Spleen (tissue), 11 donors: Measurements from ENCODE around the gene TUG1. TPM values are rescaled to one million over a fixed set of nuclear protein-coding genes. Genes with fewer than 3 reads are reported as not detected.

Experiments
- DNase-seq: peaks from one replicate; pipeline ENCODE4 v3.0.0-alpha.2; 2020
- H3K27ac ChIP-seq, 8 donors: fragments of 200-600 bp; sonication (generic) in 7 of 8; 1 replicate in 4 of 8; 2 replicates in 4 of 8; pipeline versions ENCODE4 v1.5.0 to v1.8.0; 2016 to 2021; ENCODE audit warnings: inconsistent platforms in 4 of 8, mild to moderate bottlenecking in 4 of 8, moderate library complexity in 1 of 8
- H3K27me3 ChIP-seq, 7 donors: fragments of 200-600 bp; sonication (generic) in 6 of 7; replicated peaks in 1 of 7; 1 replicate in 4 of 7; 2 replicates in 3 of 7; pipeline versions ENCODE4 v1.5.0 to v1.8.0; 2016 to 2021; ENCODE audit warnings: inconsistent platforms in 3 of 7, mild to moderate bottlenecking in 1 of 7
- H3K36me3 ChIP-seq, 6 donors: fragments of 200-600 bp; sonication (generic) in 5 of 6; 1 replicate in 4 of 6; 2 replicates in 2 of 6; pipeline versions ENCODE4 v1.5.0 to v1.8.0; 2016 to 2021; ENCODE audit warnings: inconsistent platforms in 2 of 6
- H3K4me1 ChIP-seq, 6 donors: fragments of 200-600 bp; sonication (generic) in 5 of 6; 1 replicate in 3 of 6; 2 replicates in 3 of 6; pipeline versions ENCODE4 v1.5.0 to v1.8.0; 2016 to 2021; ENCODE audit warnings: inconsistent platforms in 3 of 6
- H3K4me3 ChIP-seq, 8 donors: fragments of 200-600 bp; sonication (generic) in 7 of 8; 1 replicate in 4 of 8; 2 replicates in 4 of 8; pipeline versions ENCODE4 v1.5.0 to v1.8.0; 2016 to 2021; ENCODE audit warnings: inconsistent platforms in 4 of 8, mild to moderate bottlenecking in 4 of 8, moderate library complexity in 2 of 8
- H3K9me3 ChIP-seq, 8 donors: fragments of 200-600 bp; sonication (generic) in 7 of 8; 1 replicate in 4 of 8; 2 replicates in 4 of 8; pipeline versions ENCODE4 v1.5.0 to v1.8.0; 2016 to 2021; ENCODE audit warnings: inconsistent platforms in 4 of 8
- CTCF ChIP-seq, 11 experiments: fragments of 200-600 bp in 7 of 11; fragments of 450-650 bp in 4 of 11; sonication (generic) in 4 of 11; IDR thresholded peaks in 8 of 11; conservative IDR thresholded peaks in 3 of 11; 1 replicate in 7 of 11; 2 replicates in 4 of 11; pipeline versions ENCODE4 v1.4.0 to v1.8.0; 2016 to 2021; ENCODE audit warnings: antibody characterized with exemption in 11 of 11, inconsistent platforms in 4 of 11, mild to moderate bottlenecking in 1 of 11
- POLR2A ChIP-seq, 3 donors: fragments of 450-650 bp; IDR thresholded peaks; one replicate each; pipeline ENCODE4 v1.5.1; 2017; ENCODE audit warnings: antibody characterized with exemption in 3 of 3, mild to moderate bottlenecking in 1 of 3
- POLR2AphosphoS5 ChIP-seq, 3 donors: sonication (generic); formaldehyde crosslinking; IDR thresholded peaks; one replicate each; pipeline ENCODE4 v1.5.1; 2017; ENCODE audit warnings: antibody characterized with exemption in 3 of 3
- WGBS, 5 donors: extraction: QIAGEN DNeasy Blood & Tissue Kit in 3 of 5; methylation state at CpG; one replicate each; pipeline versions ENCODE4 v1.1.5 to v1.1.7; 2013 to 2018; 5-methylcytosine and 5-hydroxymethylcytosine counted together
- intact Hi-C: fragments of 100-400 bp; cut with DNase I; formaldehyde crosslinking; loops from one replicate; pipeline ENCODE4 v1.15.0; 2023; ENCODE audit warnings: low total_unique reads
- polyA plus RNA-seq, 3 donors: library from polyadenylated mRNA; stranded (reverse); fragments of 200-250 nt; gene quantifications; one replicate each; pipeline ENCODE4 v1.2.1, GENCODE V29; 2013
- total RNA-seq, 7 donors: library from RNA; depleted of rRNA in 3 of 7; stranded (reverse); fragments of >200 nt in 3 of 7; fragmentation: NEBNext Ultra II Directional in 4 of 7; extraction: Animal tissue kit (Norgen Biotek cat#: 25700) in 4 of 7; gene quantifications; one replicate each; pipeline versions ENCODE4 v1.1.0 to v1.2.1, GENCODE V29; 2016 to 2021
- donor health status: healthy with polysubstance abuse.
- donor health status: DM: no; HTN: no; CAD: no; lungs with moderate emphysema.
- donor health status: DM: no; HTN: no; CAD: no.
- donor health status: Bipolar disorder and iron deficiency.
- donor health status: healthy.
- donor health status: DM: no; HTN: no; CAD: no.
- donor health status: DM: yes; HTN: yes; CAD: no.

TUG1 gene
- total and polyA plus RNA-seq, 10 donors = 23.3 to 127 (median 85.0) TPM

DNA sequence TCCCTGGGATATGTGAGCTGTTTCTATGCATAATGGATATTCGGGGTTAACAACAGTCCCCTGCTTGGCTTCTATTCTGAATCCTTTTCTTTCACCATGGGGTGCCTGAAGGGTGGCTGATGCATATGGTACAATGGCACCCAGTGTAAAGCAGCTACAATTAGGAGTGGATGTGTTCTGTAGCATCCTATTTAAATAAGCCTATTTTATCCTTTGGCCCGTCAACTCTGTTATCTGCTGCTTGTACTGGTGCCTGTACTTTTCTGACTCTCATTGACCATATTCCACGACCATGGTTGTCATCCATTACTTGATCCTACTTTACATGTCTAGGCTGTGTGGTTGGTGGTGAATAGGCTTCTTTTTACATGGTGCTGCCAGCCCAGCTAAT is 1.3 kb downstream of the TUG1 start:
- H3K36me3 ChIP-seq = peaks cover 2 to 51% (median 38%) of the 10 kb centered on the region in 6 donors
- H3K9me3 ChIP-seq = peaks cover 0 to 71% (median 54%) of the 10 kb centered on the region in 8 donors
- no peak for TF ChIP-seq POLR2AphosphoS5 (IDR thresholded peaks at IDR 0.05)
- no peak for DNase-seq
- peaks cover 18 to 69% (median 45%) of the 10 kb centered on the region in 6 donors for H3K4me1 ChIP-seq
- H3K27ac ChIP-seq = peak overlapping the region in 5 of 8 donors; percentile 95 to 98 (median 98)
- no peaks in the 10 kb centered on the region for H3K27me3 ChIP-seq
- intact Hi-C loops = no loop called here
- WGBS, 5 donors = 68 to 79% (median 73%) methylated on average over 3 of the region's 3 CpGs
- H3K4me3 ChIP-seq = peak overlapping the region; percentile 74 to 91 (median 84)

GRCh38 chr22:30978304-30978962 is 9.4 kb downstream of the TUG1 start:
- H3K4me3 ChIP-seq = no peak overlapping the region
- H3K9me3 ChIP-seq = peaks cover 6 to 100% (median 100%) of the 10 kb centered on the region in 8 donors
- intact Hi-C loops = no loop called here
- H3K27me3 ChIP-seq = no peaks in the 10 kb centered on the region
- H3K36me3 ChIP-seq = peaks cover 0 to 26% (median 17%) of the 10 kb centered on the region in 6 donors
- peaks cover 0 to 9% (median 0%) of the 10 kb centered on the region in 6 donors for H3K4me1 ChIP-seq
- H3K27ac ChIP-seq = no peak overlapping the region
- no peak for DNase-seq
- WGBS, 5 donors = 77 to 93% (median 85%) methylated on average over 3 of the region's 3 CpGs
- no peak for TF ChIP-seq POLR2AphosphoS5 (IDR thresholded peaks at IDR 0.05)
- no peak for TF ChIP-seq POLR2A (IDR thresholded peaks at IDR 0.05)
- TF ChIP-seq CTCF (IDR thresholded peaks at IDR 0.05 in 8 of 11, conservative IDR thresholded peaks at IDR 0.05 in 3 of 11) = no peak

DNA sequence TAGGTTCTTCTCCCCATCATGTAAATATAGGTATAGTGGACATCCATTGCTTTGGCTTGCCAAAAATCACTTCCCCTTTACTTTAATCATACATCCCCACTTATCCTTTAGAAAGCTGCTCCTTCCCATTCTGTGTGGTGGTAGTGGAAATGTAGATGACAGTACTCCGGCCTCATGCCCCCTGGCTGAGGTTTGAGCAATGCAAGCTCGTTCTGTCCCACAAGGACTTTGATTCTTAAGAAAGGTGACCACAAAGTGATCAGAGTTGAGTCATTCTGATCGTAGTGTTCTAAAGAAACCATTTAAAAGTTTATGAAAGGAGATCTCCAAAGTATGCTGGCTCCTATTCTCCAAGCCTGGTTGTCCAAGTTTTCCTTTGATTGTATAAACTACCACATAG is 10.9 kb downstream of the TUG1 start:
- Histone ChIP-seq H3K4me3 (no peak overlapping the region), H3K9me3 (peaks cover 6 to 100% (median 99%) of the 10 kb centered on the region in 8 donors), H3K27me3 (no peaks in the 10 kb centered on the region), H3K27ac (no peak overlapping the region), H3K36me3 (peaks cover 0 to 11% (median 7%) of the 10 kb centered on the region in 6 donors), H3K4me1 (peaks cover 0 to 5% (median 0%) of the 10 kb centered on the region in 6 donors)
- no peak for DNase-seq
- intact Hi-C loops = no loop called here
- TF ChIP-seq CTCF (IDR thresholded peaks at IDR 0.05 in 8 of 11, conservative IDR thresholded peaks at IDR 0.05 in 3 of 11) (no peak), POLR2AphosphoS5 (IDR thresholded peaks at IDR 0.05) (peak in 1 of 3 donors; percentile 13), POLR2A (IDR thresholded peaks at IDR 0.05) (no peak)
- WGBS, 5 donors = 58 to 92% (median 68%) methylated on average over 3 of the region's 3 CpGs

DNA sequence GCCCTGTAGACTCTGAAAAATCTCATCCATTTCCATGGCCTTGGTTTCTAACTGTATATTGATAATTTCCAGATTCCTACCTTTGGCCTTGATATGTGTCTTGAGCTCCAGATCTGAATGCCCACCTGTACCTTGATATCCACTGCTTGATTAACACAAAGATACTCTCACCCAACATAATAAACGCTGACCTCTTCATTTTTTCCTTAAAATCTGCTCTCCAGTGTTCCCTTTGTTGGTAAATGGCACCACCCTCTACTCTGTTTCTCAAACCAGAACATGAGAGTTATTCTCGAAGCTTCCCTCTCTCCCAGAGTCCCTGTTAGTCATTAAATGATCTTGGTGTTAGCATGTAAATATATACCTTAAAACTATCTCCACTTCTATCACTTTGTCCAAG is 13.4 kb downstream of the TUG1 start:
- H3K27me3 ChIP-seq = no peaks in the 10 kb centered on the region
- no peaks in the 10 kb centered on the region for H3K36me3 ChIP-seq
- peaks cover 0 to 5% (median 0%) of the 10 kb centered on the region in 6 donors for H3K4me1 ChIP-seq
- no peak overlapping the region for H3K27ac ChIP-seq
- peaks cover 3 to 99% (median 95%) of the 10 kb centered on the region in 8 donors for H3K9me3 ChIP-seq
- TF ChIP-seq POLR2AphosphoS5 (IDR thresholded peaks at IDR 0.05) = no peak
- no peak for TF ChIP-seq CTCF (IDR thresholded peaks at IDR 0.05 in 8 of 11, conservative IDR thresholded peaks at IDR 0.05 in 3 of 11)
- no peak for TF ChIP-seq POLR2A (IDR thresholded peaks at IDR 0.05)
- WGBS, 5 donors = 86 to 94% (median 90%) methylated on average over 2 of the region's 2 CpGs
- H3K4me3 ChIP-seq = no peak overlapping the region
- intact Hi-C loops = no loop called here
- no peak for DNase-seq
